LNCAP (cell line): ENCODE results near the gene MAF.

Source experiments
- TF ChIP-seq, protein P1 (sequence below): fragments of 450-650 bp; IDR thresholded peaks from 2 replicates; pipeline ENCODE4 v1.5.1; 2017; ENCODE audit warnings: mild to moderate bottlenecking

Gene MAF

GRCh38 chr16:79639576-79640311 lies 39.2 kb upstream of the MAF start:
- TF ChIP-seq, protein P1, sequence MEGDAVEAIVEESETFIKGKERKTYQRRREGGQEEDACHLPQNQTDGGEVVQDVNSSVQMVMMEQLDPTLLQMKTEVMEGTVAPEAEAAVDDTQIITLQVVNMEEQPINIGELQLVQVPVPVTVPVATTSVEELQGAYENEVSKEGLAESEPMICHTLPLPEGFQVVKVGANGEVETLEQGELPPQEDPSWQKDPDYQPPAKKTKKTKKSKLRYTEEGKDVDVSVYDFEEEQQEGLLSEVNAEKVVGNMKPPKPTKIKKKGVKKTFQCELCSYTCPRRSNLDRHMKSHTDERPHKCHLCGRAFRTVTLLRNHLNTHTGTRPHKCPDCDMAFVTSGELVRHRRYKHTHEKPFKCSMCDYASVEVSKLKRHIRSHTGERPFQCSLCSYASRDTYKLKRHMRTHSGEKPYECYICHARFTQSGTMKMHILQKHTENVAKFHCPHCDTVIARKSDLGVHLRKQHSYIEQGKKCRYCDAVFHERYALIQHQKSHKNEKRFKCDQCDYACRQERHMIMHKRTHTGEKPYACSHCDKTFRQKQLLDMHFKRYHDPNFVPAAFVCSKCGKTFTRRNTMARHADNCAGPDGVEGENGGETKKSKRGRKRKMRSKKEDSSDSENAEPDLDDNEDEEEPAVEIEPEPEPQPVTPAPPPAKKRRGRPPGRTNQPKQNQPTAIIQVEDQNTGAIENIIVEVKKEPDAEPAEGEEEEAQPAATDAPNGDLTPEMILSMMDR = no peak

DNA sequence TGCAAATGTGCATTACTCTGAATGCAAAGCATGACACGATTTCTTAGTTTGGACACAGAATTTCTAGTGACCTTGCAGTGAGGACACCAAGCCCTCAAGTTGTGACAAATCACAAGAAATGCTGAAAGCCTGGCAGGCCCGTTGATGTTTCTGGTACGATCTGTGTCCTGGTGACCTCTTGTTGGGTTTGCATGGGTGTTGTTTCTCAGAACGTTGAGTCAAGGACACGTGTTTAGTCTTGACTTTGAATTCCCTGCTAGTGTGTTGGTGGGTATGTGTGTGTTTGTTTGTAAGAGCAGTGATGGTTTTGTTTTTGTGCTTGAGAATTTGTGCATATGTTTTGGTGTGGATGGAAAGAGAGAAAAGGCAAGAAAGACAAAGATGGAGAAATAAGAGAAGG lies 37.8 kb upstream of the MAF start:
- TF ChIP-seq, protein P1 = no peak

GRCh38 chr16:79635488-79635887 lies 35.0 kb upstream of the MAF start:
- TF ChIP-seq, protein P1 = no peak

DNA sequence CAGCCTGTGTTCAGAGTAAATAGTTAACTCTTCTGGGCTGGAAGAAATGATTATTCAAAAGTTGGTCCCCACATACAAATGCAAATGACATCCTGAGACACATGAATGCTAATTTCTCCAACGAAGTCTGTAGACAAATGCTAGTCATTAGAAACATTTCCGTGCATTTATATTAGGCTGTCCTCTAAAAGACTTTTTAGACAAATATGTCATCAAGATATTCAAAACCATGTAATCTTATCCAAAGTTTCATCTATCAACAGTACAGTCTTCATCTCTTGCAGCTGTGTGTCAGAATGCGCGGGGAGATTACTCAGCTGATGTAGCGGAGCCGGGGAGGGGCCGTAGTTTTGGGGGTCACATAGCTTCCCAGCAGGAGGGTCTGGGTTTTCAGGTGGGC lies 33.8 kb upstream of the MAF start:
- TF ChIP-seq, protein P1 = no peak

DNA sequence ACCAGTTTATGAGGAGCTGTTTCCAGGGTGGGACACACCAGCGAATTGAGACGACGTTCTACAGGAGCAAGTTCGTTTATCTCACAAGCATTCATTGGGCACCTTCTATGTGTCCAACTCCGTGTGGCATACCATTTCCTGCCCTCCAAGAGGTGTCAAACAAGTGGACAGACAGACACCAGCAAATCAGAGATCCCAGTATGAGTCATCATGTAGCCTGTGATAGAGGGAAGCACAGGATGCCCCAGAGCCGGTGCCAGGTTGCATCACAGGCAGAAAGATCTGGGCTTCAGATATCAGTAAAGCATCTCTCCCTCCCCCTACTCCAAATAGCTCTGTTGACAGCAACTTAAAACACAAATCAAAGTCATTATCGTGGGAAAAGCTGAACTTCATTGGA lies 31.8 kb upstream of the MAF start:
- TF ChIP-seq, protein P1 = no peak

- TF ChIP-seq, protein P1 = no peak
Observed at GRCh38 chr16:79628988-79629387, 28.5 kb upstream of the MAF start.

- TF ChIP-seq, protein P1 = no peak
Observed at GRCh38 chr16:79628501-79628975, 28.0 kb upstream of the MAF start.

- TF ChIP-seq, protein P1 = no peak
Observed at GRCh38 chr16:79627092-79627491, 26.6 kb upstream of the MAF start.
